Liver (tissue), 9 donors: Measurements from ENCODE around the gene CMTM8. TPM values are rescaled to one million over a fixed set of nuclear protein-coding genes. Genes with fewer than 3 reads are reported as not detected.

Experiments used
- DNase-seq: peaks from one replicate; pipeline ENCODE4 v3.0.0-alpha.2; 2017; ENCODE audit warnings: low spot score
- H3K27ac ChIP-seq, 2 donors: one replicate each; pipeline ENCODE4 v1.7.0; 2013; ENCODE audit warnings: inconsistent platforms in 2 of 2, low read length in 2 of 2, control low read depth in 1 of 2, low read depth in 1 of 2, mild to moderate bottlenecking in 1 of 2
- H3K27me3 ChIP-seq, 4 donors: one replicate each; pipeline versions ENCODE4 v1.6.1 to v1.7.0; 2013; ENCODE audit warnings: low read length in 3 of 4, inconsistent platforms in 1 of 4, mild to moderate bottlenecking in 1 of 4, moderate library complexity in 1 of 4; ENCODE audit not compliant: control insufficient read depth in 4 of 4, insufficient read depth in 4 of 4
- H3K36me3 ChIP-seq, 4 donors: one replicate each; pipeline versions ENCODE4 v1.6.1 to v1.7.0; 2013; ENCODE audit warnings: low read length in 3 of 4, mild to moderate bottlenecking in 3 of 4, low read depth in 1 of 4, moderate library complexity in 1 of 4; ENCODE audit not compliant: control insufficient read depth in 4 of 4, insufficient read depth in 3 of 4
- H3K4me1 ChIP-seq, 4 donors: one replicate each; pipeline versions ENCODE4 v1.6.1 to v1.7.0; 2013; ENCODE audit warnings: low read length in 3 of 4, mild to moderate bottlenecking in 3 of 4, moderate library complexity in 1 of 4; ENCODE audit not compliant: control insufficient read depth in 4 of 4, insufficient read depth in 4 of 4
- H3K4me3 ChIP-seq, 3 donors: one replicate each; pipeline versions ENCODE4 v1.6.1 to v1.7.0; 2013; ENCODE audit warnings: low read length in 3 of 3, control low read depth in 1 of 3, low read depth in 1 of 3, mild to moderate bottlenecking in 1 of 3
- H3K9ac ChIP-seq, 2 donors: one replicate each; pipeline ENCODE4 v1.7.0; 2013; ENCODE audit warnings: low read length in 2 of 2, mild to moderate bottlenecking in 2 of 2, moderate library complexity in 2 of 2, control low read depth in 1 of 2, low read depth in 1 of 2
- H3K9me3 ChIP-seq, 4 donors: one replicate each; pipeline versions ENCODE4 v1.6.1 to v1.7.0; 2013; ENCODE audit warnings: low read length in 3 of 4; ENCODE audit not compliant: control insufficient read depth in 4 of 4
- EGR1 ChIP-seq, 2 donors: IDR thresholded peaks; 2 replicates each; pipeline ENCODE4 v1.6.1; 2016 to 2018; ENCODE audit warnings: antibody characterized with exemption in 2 of 2, low read depth in 2 of 2
- FOXA1 ChIP-seq: IDR thresholded peaks from 2 replicates; pipeline ENCODE4 v1.6.1; 2016; ENCODE audit warnings: antibody characterized with exemption
- FOXA2 ChIP-seq: IDR thresholded peaks from 2 replicates; pipeline ENCODE4 v1.6.1; 2016; ENCODE audit warnings: antibody characterized with exemption
- GABPA ChIP-seq, 2 donors: IDR thresholded peaks in 1 of 2; conservative IDR thresholded peaks in 1 of 2; 2 replicates each; pipeline ENCODE4 v1.6.1; 2016; ENCODE audit warnings: antibody characterized with exemption in 2 of 2, mild to moderate bottlenecking in 1 of 2, moderate library complexity in 1 of 2
- HNF4A ChIP-seq, 2 donors: conservative IDR thresholded peaks; 2 replicates each; pipeline ENCODE4 v1.6.1; 2016; ENCODE audit warnings: antibody characterized with exemption in 2 of 2, mild to moderate bottlenecking in 2 of 2
- HNF4G ChIP-seq: IDR thresholded peaks from 2 replicates; pipeline ENCODE4 v1.6.1; 2016; ENCODE audit warnings: antibody characterized with exemption
- JUND ChIP-seq, 2 donors: IDR thresholded peaks; 2 replicates each; pipeline ENCODE4 v1.6.1; 2016; ENCODE audit warnings: antibody characterized with exemption in 2 of 2
- NR2F2 ChIP-seq: IDR thresholded peaks from 2 replicates; pipeline ENCODE4 v1.6.1; 2016; ENCODE audit warnings: antibody characterized with exemption
- RAD21 ChIP-seq, 2 donors: IDR thresholded peaks; 2 replicates each; pipeline ENCODE4 v1.6.1; 2016; ENCODE audit warnings: antibody characterized with exemption in 2 of 2, mild to moderate bottlenecking in 2 of 2
- RXRA ChIP-seq, 2 donors: IDR thresholded peaks; 2 replicates each; pipeline ENCODE4 v1.6.1; 2017 to 2018; ENCODE audit warnings: antibody characterized with exemption in 2 of 2, mild to moderate bottlenecking in 1 of 2
- SP1 ChIP-seq: IDR thresholded peaks from 2 replicates; pipeline ENCODE4 v1.6.1; 2018; ENCODE audit warnings: antibody characterized with exemption, mild to moderate bottlenecking
- TAF1 ChIP-seq: conservative IDR thresholded peaks from 2 replicates; pipeline ENCODE4 v1.6.1; 2016; ENCODE audit warnings: antibody characterized with exemption, mild to moderate bottlenecking
- YY1 ChIP-seq: IDR thresholded peaks from 2 replicates; pipeline ENCODE4 v1.6.1; 2016; ENCODE audit warnings: antibody characterized with exemption, mild to moderate bottlenecking
- ZBTB33 ChIP-seq: IDR thresholded peaks from 2 replicates; pipeline ENCODE4 v1.6.1; 2016; ENCODE audit warnings: antibody characterized with exemption
- WGBS: extraction: QIAGEN DNeasy Blood & Tissue Kit; methylation state at CpG from one replicate; pipeline ENCODE4 v1.1.7; 2013; 5-methylcytosine and 5-hydroxymethylcytosine counted together
- polyA plus RNA-seq, 2 donors: library from polyadenylated mRNA; stranded (reverse) in 1 of 2; unstranded in 1 of 2; fragments of 200-250 nt in 1 of 2; fragments of >200 nt in 1 of 2; fragmentation: Nextera tagmentation in 1 of 2; extraction: Ambion mirVana in 1 of 2; gene quantifications; one replicate each; pipeline versions ENCODE4 v1.2.1 to v1.2.3, GENCODE V29; 2013 to 2015
- total RNA-seq, 2 donors: library from RNA; depleted of rRNA; stranded (reverse); fragments of >200 nt; gene quantifications; one replicate each; pipeline ENCODE4 v1.2.3, GENCODE V29; 2014
- TF ChIP-seq, protein P1 (sequence below): IDR thresholded peaks from 2 replicates; pipeline ENCODE4 v1.6.1; 2016; ENCODE audit warnings: antibody characterized with exemption
- TF ChIP-seq, protein P2 (sequence below): fragments of 150-350 bp; IDR thresholded peaks from 2 replicates; pipeline ENCODE4 v1.5.1; 2017; ENCODE audit warnings: improper control_type of control experiment, low read depth, low read length; ENCODE audit not compliant: missing input control
- TF ChIP-seq, protein P3 (sequence below): IDR thresholded peaks from 2 replicates; pipeline ENCODE4 v1.6.1; 2016; ENCODE audit warnings: antibody characterized with exemption
- TF ChIP-seq, protein P4 (sequence below): IDR thresholded peaks from 2 replicates; pipeline ENCODE4 v1.6.1; 2016; ENCODE audit warnings: antibody characterized with exemption, mild to moderate bottlenecking
- donor health status: healthy.
- donor health status: healthy.
- donor health status: healthy.
- donor health status: healthy.
- donor health status: healthy.

The CMTM8 gene
- total and polyA plus RNA-seq, 4 donors = 4.3 to 44.6 (median 12.5) TPM

DNA sequence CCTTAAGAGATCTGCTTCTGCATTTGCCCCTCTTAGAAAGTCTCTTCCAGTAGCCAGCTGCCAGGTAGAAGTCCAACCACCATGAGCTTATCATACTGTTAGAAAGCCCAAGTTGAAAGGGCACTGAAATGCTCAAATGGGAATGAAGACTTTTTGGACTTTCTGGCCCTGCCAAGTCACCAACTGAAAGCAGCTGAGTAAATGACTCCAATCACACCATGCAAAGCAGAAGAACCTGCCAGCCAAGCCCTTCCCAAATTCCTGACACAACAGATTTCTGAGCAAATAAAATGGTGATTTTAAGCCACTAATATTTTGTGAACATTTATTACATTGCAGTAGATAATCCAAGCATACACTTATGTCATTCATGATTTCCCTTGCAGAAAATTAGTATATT, 2.1 kb upstream of the CMTM8 start:
- H3K27me3 ChIP-seq = no peaks in the 10 kb centered on the region
- H3K4me3 ChIP-seq = no peak overlapping the region
- DNase-seq = no peak
- no peaks in the 10 kb centered on the region for H3K36me3 ChIP-seq
- peak overlapping the region; percentile 2 to 26 for H3K27ac ChIP-seq
- TF ChIP-seq ZBTB33 = no peak
- TF ChIP-seq FOXA2 = no peak
- TF ChIP-seq RXRA (IDR thresholded peaks at IDR 0.05) = no peak
- peak in 1 of 2 donors; percentile 12 for TF ChIP-seq HNF4A (conservative IDR thresholded peaks at IDR 0.05)
- TF ChIP-seq, protein P1, sequence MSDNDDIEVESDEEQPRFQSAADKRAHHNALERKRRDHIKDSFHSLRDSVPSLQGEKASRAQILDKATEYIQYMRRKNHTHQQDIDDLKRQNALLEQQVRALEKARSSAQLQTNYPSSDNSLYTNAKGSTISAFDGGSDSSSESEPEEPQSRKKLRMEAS = no peak
- peaks cover 7 to 51% (median 35%) of the 10 kb centered on the region in 4 donors for H3K4me1 ChIP-seq
- H3K9ac ChIP-seq = no peak overlapping the region
- no peaks in the 10 kb centered on the region for H3K9me3 ChIP-seq

- no peaks in the 10 kb centered on the region for H3K9me3 ChIP-seq
- no peaks in the 10 kb centered on the region for H3K27me3 ChIP-seq
- H3K4me3 ChIP-seq = peak overlapping the region; percentile 79 to 93 (median 80)
- H3K27ac ChIP-seq = peak overlapping the region; percentile 48 to 87
- no peaks in the 10 kb centered on the region for H3K36me3 ChIP-seq
- H3K4me1 ChIP-seq = peaks cover 8 to 59% (median 44%) of the 10 kb centered on the region in 4 donors
- DNase-seq = peak; percentile 63
- WGBS = 4% methylated on average over 49 of the region's 49 CpGs
- TF ChIP-seq, protein P2, sequence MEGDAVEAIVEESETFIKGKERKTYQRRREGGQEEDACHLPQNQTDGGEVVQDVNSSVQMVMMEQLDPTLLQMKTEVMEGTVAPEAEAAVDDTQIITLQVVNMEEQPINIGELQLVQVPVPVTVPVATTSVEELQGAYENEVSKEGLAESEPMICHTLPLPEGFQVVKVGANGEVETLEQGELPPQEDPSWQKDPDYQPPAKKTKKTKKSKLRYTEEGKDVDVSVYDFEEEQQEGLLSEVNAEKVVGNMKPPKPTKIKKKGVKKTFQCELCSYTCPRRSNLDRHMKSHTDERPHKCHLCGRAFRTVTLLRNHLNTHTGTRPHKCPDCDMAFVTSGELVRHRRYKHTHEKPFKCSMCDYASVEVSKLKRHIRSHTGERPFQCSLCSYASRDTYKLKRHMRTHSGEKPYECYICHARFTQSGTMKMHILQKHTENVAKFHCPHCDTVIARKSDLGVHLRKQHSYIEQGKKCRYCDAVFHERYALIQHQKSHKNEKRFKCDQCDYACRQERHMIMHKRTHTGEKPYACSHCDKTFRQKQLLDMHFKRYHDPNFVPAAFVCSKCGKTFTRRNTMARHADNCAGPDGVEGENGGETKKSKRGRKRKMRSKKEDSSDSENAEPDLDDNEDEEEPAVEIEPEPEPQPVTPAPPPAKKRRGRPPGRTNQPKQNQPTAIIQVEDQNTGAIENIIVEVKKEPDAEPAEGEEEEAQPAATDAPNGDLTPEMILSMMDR = no peak
- TF ChIP-seq RAD21 (IDR thresholded peaks at IDR 0.05) = peak; percentile 17 to 55
- TF ChIP-seq RXRA (IDR thresholded peaks at IDR 0.05) = peak; percentile 53 to 68
- TF ChIP-seq FOXA1 = no peak
- no peak for TF ChIP-seq EGR1 (IDR thresholded peaks at IDR 0.05; ENCODE audit: low read depth in 2 of 2)
- TF ChIP-seq, protein P3, sequence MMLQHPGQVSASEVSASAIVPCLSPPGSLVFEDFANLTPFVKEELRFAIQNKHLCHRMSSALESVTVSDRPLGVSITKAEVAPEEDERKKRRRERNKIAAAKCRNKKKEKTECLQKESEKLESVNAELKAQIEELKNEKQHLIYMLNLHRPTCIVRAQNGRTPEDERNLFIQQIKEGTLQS = no peak
- TF ChIP-seq HNF4A (conservative IDR thresholded peaks at IDR 0.05) = peak; percentile 83 to 90
- peak in 1 of 2 donors; percentile 38 for TF ChIP-seq JUND (IDR thresholded peaks at IDR 0.05)
- peak; percentile 74 for TF ChIP-seq HNF4G
- TF ChIP-seq, protein P4, sequence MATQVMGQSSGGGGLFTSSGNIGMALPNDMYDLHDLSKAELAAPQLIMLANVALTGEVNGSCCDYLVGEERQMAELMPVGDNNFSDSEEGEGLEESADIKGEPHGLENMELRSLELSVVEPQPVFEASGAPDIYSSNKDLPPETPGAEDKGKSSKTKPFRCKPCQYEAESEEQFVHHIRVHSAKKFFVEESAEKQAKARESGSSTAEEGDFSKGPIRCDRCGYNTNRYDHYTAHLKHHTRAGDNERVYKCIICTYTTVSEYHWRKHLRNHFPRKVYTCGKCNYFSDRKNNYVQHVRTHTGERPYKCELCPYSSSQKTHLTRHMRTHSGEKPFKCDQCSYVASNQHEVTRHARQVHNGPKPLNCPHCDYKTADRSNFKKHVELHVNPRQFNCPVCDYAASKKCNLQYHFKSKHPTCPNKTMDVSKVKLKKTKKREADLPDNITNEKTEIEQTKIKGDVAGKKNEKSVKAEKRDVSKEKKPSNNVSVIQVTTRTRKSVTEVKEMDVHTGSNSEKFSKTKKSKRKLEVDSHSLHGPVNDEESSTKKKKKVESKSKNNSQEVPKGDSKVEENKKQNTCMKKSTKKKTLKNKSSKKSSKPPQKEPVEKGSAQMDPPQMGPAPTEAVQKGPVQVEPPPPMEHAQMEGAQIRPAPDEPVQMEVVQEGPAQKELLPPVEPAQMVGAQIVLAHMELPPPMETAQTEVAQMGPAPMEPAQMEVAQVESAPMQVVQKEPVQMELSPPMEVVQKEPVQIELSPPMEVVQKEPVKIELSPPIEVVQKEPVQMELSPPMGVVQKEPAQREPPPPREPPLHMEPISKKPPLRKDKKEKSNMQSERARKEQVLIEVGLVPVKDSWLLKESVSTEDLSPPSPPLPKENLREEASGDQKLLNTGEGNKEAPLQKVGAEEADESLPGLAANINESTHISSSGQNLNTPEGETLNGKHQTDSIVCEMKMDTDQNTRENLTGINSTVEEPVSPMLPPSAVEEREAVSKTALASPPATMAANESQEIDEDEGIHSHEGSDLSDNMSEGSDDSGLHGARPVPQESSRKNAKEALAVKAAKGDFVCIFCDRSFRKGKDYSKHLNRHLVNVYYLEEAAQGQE = peak; percentile 26
- TF ChIP-seq ZBTB33 = no peak
- TF ChIP-seq TAF1 = peak; percentile 43
- peak; percentile 75 for TF ChIP-seq YY1
- TF ChIP-seq, protein P1 = peak; percentile 21
- peak; percentile 75 for TF ChIP-seq SP1
- peak in 1 of 2 donors; percentile 59 for TF ChIP-seq GABPA (IDR thresholded peaks at IDR 0.05 in 1 of 2, conservative IDR thresholded peaks at IDR 0.05 in 1 of 2)
- TF ChIP-seq NR2F2 = peak; percentile 68
- no peak for TF ChIP-seq FOXA2
- H3K9ac ChIP-seq = peak overlapping the region; percentile 15 to 71
These were observed 619 bp upstream of the CMTM8 start for GRCh38 chr3:32237670-32238452.
